Ishikawa (cell line): ENCODE results near the gene ATP2B2.

Experiments
- CEBPB ChIP-seq: IDR thresholded peaks from 2 replicates; pipeline ENCODE4 v1.6.1; 2012
- CREB1 ChIP-seq: IDR thresholded peaks from 2 replicates; pipeline ENCODE4 v1.6.1; 2012; ENCODE audit warnings: low read depth
- EGR1 ChIP-seq: IDR thresholded peaks from 2 replicates; pipeline ENCODE4 v1.6.1; 2012
- EP300 ChIP-seq: IDR thresholded peaks from 2 replicates; pipeline ENCODE4 v1.6.1; 2012; ENCODE audit warnings: borderline replicate concordance
- FOXM1 ChIP-seq: IDR thresholded peaks from 2 replicates; pipeline ENCODE4 v1.6.1; 2012; ENCODE audit warnings: low read depth, borderline replicate concordance
- NFIC ChIP-seq: IDR thresholded peaks from 2 replicates; pipeline ENCODE4 v1.6.1; 2012
- RAD21 ChIP-seq: IDR thresholded peaks from 2 replicates; pipeline ENCODE4 v1.6.1; 2012; ENCODE audit warnings: low read depth
- TAF1 ChIP-seq: IDR thresholded peaks from 2 replicates; pipeline ENCODE4 v1.6.1; 2012; ENCODE audit warnings: low read depth, mild to moderate bottlenecking
- TCF12 ChIP-seq: IDR thresholded peaks from 2 replicates; pipeline ENCODE4 v1.6.1; 2012; ENCODE audit warnings: low read depth
- TEAD4 ChIP-seq: IDR thresholded peaks from 2 replicates; pipeline ENCODE4 v1.6.1; 2012
- YY1 ChIP-seq: IDR thresholded peaks from 2 replicates; pipeline ENCODE4 v1.6.1; 2012; ENCODE audit warnings: low read depth
- ZBTB7A ChIP-seq: IDR thresholded peaks from 2 replicates; pipeline ENCODE4 v1.6.1; 2012; ENCODE audit warnings: low read depth
- TF ChIP-seq, protein P1 (sequence below): IDR thresholded peaks from 2 replicates; pipeline ENCODE4 v1.6.1; 2012
- TF ChIP-seq, protein P2 (sequence below): IDR thresholded peaks from 2 replicates; pipeline ENCODE4 v1.6.1; 2012
- TF ChIP-seq, protein P3 (sequence below): IDR thresholded peaks from 2 replicates; pipeline ENCODE4 v1.6.1; 2012; ENCODE audit warnings: low read depth, mild to moderate bottlenecking

ATP2B2 gene

DNA sequence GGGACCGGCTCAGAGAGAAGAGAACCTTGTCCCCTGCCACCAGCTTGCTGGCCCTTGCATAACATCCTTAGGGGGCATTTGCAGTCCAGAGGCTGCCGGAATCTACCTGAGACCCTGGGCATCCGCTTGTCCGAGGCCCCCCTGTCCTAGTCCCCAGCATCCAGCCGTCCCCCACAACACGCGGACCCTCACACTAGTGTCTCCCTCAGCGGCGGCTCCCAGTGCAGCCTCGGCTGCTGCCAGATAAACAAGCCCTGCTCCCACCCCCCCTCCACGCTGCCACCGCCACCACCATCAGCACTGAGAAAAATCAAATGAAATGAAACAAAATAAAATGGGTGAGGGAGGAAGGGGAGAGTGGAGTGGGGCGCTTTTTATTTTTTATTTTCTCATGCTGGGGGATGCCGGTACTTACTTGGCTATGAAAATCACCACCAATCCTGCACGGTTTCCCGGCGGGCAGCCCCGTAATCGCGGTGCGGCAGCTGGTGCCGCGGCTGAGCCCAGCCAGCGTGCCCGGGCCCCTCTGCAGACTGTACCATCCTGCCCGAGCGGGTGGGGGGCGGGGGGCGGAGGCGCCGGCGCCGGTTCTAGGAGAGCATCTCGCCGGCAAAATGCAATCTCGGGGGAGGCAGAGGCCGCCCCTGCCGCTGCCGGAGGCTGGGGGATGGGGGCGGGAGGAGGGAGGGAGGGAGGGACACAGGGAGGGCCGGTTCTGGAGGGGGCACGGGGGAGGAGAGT is at the start of gene ATP2B2:
Gene ATP2B2, minus strand, starts transcription at position 537 of the 741 bp plus-strand sequence. CDS start 56,043 bp downstream, outside the sequence.
- TF ChIP-seq TEAD4 = no peak
- no peak for TF ChIP-seq YY1
- TF ChIP-seq TCF12 = no peak
- TF ChIP-seq RAD21 = no peak
- no peak for TF ChIP-seq CREB1
- no peak for TF ChIP-seq FOXM1

DNA sequence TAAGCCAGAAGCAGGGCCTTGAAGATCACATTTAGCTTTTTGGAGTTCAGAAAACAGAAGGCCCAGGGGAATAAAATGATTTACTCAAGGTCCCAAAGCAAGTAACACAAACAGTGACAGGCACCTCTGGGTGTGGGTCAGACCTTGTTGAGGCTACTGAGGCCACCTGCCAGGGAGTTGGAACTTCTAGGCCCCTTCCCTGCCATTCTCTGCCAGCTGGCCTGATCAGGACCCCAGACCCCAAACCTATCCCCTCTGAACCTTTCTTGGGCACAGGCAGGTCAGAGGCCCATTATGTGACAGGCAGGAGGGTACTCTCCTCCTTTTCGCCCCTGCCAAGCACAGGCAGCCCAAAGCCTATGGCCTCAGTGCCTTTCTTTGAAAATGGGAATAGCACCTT is 49.4 kb upstream of the ATP2B2 start:
- TF ChIP-seq RAD21 = no peak
- TF ChIP-seq CEBPB = no peak
- no peak for TF ChIP-seq TAF1
- TF ChIP-seq TCF12 = no peak
- TF ChIP-seq EGR1 = no peak
- TF ChIP-seq NFIC = no peak
- TF ChIP-seq EP300 = no peak
- no peak for TF ChIP-seq FOXM1
- no peak for TF ChIP-seq TEAD4
- no peak for TF ChIP-seq YY1
- no peak for TF ChIP-seq ZBTB7A
- TF ChIP-seq, protein P1, sequence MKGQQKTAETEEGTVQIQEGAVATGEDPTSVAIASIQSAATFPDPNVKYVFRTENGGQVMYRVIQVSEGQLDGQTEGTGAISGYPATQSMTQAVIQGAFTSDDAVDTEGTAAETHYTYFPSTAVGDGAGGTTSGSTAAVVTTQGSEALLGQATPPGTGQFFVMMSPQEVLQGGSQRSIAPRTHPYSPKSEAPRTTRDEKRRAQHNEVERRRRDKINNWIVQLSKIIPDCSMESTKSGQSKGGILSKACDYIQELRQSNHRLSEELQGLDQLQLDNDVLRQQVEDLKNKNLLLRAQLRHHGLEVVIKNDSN = no peak

DNA sequence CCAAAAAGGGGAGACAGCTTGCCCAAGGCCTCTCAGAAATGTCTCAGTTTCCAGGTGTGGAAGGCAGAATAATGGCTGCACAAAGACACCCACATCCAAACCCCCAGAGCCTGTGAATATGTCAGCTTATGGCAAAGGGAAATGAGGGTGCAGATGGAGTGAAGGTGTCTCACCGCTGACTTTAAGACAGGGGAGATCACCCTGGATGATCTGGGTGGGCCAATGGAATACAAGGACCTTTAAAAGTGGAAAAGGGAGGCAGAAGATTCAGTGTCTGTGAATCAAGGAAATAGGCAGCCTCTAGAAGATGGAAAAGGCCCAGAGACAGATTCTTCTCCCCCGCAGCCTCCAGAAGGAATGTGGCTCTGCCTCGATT is 48.8 kb upstream of the ATP2B2 start:
- TF ChIP-seq CEBPB = no peak
- TF ChIP-seq TEAD4 = no peak
- TF ChIP-seq FOXM1 = no peak
- TF ChIP-seq NFIC = no peak
- no peak for TF ChIP-seq CREB1
- TF ChIP-seq, protein P1 = no peak
- TF ChIP-seq, protein P2, sequence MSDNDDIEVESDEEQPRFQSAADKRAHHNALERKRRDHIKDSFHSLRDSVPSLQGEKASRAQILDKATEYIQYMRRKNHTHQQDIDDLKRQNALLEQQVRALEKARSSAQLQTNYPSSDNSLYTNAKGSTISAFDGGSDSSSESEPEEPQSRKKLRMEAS = no peak

DNA sequence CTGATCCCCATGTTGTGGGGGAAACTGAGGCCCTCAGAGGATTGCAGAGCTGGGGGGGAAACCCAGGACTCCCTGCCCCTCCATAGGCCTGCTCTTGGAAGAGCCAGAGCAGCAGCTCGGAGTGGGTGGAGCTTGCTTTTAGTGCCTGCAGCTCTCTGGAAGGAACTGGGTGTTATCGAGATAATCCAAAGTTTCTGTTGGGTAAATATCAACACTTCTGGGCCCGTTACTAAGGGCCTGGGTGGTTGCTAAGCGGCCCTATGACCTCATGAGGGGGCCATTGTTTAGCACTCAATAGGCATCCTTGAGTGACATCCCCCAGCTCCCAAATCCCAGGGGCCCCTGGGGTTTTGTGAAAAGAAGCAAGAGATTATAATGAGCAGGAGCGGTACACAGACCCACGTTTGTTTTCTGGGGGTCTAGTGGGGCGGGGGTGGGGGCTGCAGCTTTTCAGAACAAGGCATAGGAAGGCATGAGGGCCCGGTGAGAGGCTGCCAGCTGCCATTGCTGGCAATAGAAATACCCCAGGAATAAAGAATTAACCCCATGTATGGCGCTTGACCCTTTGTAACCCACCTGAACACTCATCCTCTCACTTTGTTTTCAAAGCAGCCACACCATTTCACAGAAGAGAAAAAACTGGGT is 48.3 kb upstream of the ATP2B2 start:
- TF ChIP-seq TAF1 (no peak), EP300 (no peak), ZBTB7A (no peak), NFIC (no peak), YY1 (no peak), RAD21 (no peak), CREB1 (no peak), FOXM1 (no peak)
- TF ChIP-seq, protein P2 = no peak
- TF ChIP-seq, protein P1 = no peak

DNA sequence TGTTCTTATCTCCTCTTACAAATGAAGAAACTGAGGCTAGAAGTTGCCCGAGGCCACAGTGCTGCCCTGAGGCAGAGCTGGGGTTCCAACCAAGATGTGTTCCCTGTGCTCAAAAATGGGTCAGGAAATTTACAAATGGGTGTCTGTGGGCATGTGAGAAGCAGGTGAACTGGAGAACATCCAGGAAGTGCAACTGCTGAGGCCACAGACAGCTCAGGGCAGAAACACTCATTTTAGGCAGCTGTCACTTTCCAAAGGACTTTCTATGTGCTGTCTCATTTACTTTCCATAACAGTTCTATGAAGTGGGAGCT is 47.2 kb upstream of the ATP2B2 start:
- TF ChIP-seq EGR1 = no peak
- no peak for TF ChIP-seq CREB1
- no peak for TF ChIP-seq FOXM1
- TF ChIP-seq, protein P1 = no peak
- TF ChIP-seq, protein P2 = no peak
- TF ChIP-seq TAF1 = no peak
- TF ChIP-seq TEAD4 = no peak
- no peak for TF ChIP-seq NFIC
- no peak for TF ChIP-seq ZBTB7A
- TF ChIP-seq TCF12 = no peak
- no peak for TF ChIP-seq EP300
- TF ChIP-seq, protein P3, sequence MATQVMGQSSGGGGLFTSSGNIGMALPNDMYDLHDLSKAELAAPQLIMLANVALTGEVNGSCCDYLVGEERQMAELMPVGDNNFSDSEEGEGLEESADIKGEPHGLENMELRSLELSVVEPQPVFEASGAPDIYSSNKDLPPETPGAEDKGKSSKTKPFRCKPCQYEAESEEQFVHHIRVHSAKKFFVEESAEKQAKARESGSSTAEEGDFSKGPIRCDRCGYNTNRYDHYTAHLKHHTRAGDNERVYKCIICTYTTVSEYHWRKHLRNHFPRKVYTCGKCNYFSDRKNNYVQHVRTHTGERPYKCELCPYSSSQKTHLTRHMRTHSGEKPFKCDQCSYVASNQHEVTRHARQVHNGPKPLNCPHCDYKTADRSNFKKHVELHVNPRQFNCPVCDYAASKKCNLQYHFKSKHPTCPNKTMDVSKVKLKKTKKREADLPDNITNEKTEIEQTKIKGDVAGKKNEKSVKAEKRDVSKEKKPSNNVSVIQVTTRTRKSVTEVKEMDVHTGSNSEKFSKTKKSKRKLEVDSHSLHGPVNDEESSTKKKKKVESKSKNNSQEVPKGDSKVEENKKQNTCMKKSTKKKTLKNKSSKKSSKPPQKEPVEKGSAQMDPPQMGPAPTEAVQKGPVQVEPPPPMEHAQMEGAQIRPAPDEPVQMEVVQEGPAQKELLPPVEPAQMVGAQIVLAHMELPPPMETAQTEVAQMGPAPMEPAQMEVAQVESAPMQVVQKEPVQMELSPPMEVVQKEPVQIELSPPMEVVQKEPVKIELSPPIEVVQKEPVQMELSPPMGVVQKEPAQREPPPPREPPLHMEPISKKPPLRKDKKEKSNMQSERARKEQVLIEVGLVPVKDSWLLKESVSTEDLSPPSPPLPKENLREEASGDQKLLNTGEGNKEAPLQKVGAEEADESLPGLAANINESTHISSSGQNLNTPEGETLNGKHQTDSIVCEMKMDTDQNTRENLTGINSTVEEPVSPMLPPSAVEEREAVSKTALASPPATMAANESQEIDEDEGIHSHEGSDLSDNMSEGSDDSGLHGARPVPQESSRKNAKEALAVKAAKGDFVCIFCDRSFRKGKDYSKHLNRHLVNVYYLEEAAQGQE = no peak
- TF ChIP-seq YY1 = no peak
- no peak for TF ChIP-seq CEBPB
- TF ChIP-seq RAD21 = no peak
